K562 (cell line): Measurements from ENCODE around the gene CCNY. TPM values are rescaled to one million over a fixed set of nuclear protein-coding genes. Genes with fewer than 3 reads are reported as not detected.

Experiments used
- CHAMP1 ChIP-seq: fragments of 450-650 bp; IDR thresholded peaks from 2 replicates; pipeline ENCODE4 v1.6.1; 2016; ENCODE audit warnings: mild to moderate bottlenecking
- DDX20 ChIP-seq: fragments of 450-650 bp; IDR thresholded peaks from 2 replicates; pipeline ENCODE4 v1.6.1; 2016; ENCODE audit warnings: missing genetic modification characterization, low read depth, mild to moderate bottlenecking, missing compliant biosample characterization, moderate library complexity
- FOXM1 ChIP-seq, 2 experiments: fragments of 450-650 bp in 1 of 2; sonication (generic) in 1 of 2; formaldehyde crosslinking in 1 of 2; IDR thresholded peaks; 2 replicates each; pipeline versions ENCODE4 v1.6.1 to v1.9.0; 2017 to 2022; ENCODE audit warnings: low read depth in 2 of 2, mild to moderate bottlenecking in 2 of 2, missing genetic modification reagents in 1 of 2, moderate library complexity in 1 of 2
- GABPB1 ChIP-seq: sonication (generic); formaldehyde crosslinking; IDR thresholded peaks from 2 replicates; pipeline ENCODE4 v1.8.0; 2022; ENCODE audit warnings: mild to moderate bottlenecking, missing genetic modification reagents
- GMEB1 ChIP-seq: fragments of 250-450 bp; sonication (Bioruptor Pico); IDR thresholded peaks from 2 replicates; pipeline ENCODE4 v1.4.0; 2020; ENCODE audit warnings: mild to moderate bottlenecking
- HDAC3 ChIP-seq: fragments of 450-650 bp; IDR thresholded peaks from 2 replicates; pipeline ENCODE4 v1.6.1; 2018; ENCODE audit warnings: borderline replicate concordance, mild to moderate bottlenecking, moderate library complexity; ENCODE audit not compliant: partially characterized antibody
- KHSRP ChIP-seq: fragments of 450-650 bp; IDR thresholded peaks from 2 replicates; pipeline ENCODE4 v1.6.1; 2017
- MXI1 ChIP-seq: IDR thresholded peaks from 2 replicates; pipeline ENCODE4 v1.6.1; 2011; ENCODE audit warnings: low read depth, mild to moderate bottlenecking, improper control_type of control experiment, low read length
- NFATC3 ChIP-seq: fragments of 450-650 bp; IDR thresholded peaks from 2 replicates; pipeline ENCODE4 v1.6.1; 2017; ENCODE audit warnings: mild to moderate bottlenecking
- NRF1 ChIP-seq, 2 experiments: fragments of 450-650 bp; IDR thresholded peaks in 1 of 2; conservative IDR thresholded peaks in 1 of 2; 2 replicates each; pipeline ENCODE4 v1.6.1; 2014; ENCODE audit warnings: mild to moderate bottlenecking in 2 of 2
- PML ChIP-seq: IDR thresholded peaks from 2 replicates; pipeline ENCODE4 v1.6.1; 2012; ENCODE audit warnings: low read length, inconsistent platforms
- PTBP1 ChIP-seq: fragments of 200-400 bp; formaldehyde crosslinking; IDR thresholded peaks from 2 replicates; pipeline ENCODE4 v1.6.1; 2017; ENCODE audit warnings: low read depth, low read length
- RAD21 ChIP-seq, 2 experiments: fragments of 250-450 bp in 1 of 2; fragments of 450-650 bp in 1 of 2; sonication (Bioruptor Pico) in 1 of 2; formaldehyde crosslinking in 1 of 2; IDR thresholded peaks in 1 of 2; conservative IDR thresholded peaks in 1 of 2; 2 replicates each; pipeline versions ENCODE4 v1.4.0 to v1.8.0; 2020 to 2022; ENCODE audit warnings: mild to moderate bottlenecking in 2 of 2, moderate library complexity in 1 of 2
- TOE1 ChIP-seq, 2 experiments: fragments of 450-650 bp in 1 of 2; sonication (generic) in 1 of 2; formaldehyde crosslinking in 1 of 2; IDR thresholded peaks; 2 replicates each; pipeline versions ENCODE4 v1.7.1 to v1.8.0; 2016 to 2022; ENCODE audit warnings: borderline replicate concordance in 2 of 2, mild to moderate bottlenecking in 2 of 2, antibody characterized with exemption in 1 of 2, inconsistent platforms in 1 of 2, low read depth in 1 of 2, missing genetic modification reagents in 1 of 2, moderate library complexity in 1 of 2
- ZNF444 ChIP-seq: fragments of 250-450 bp; sonication (Bioruptor Pico); IDR thresholded peaks from 2 replicates; pipeline ENCODE4 v1.4.0; 2020; ENCODE audit warnings: mild to moderate bottlenecking, moderate library complexity
- ZNF589 ChIP-seq: fragments of 200-800 bp; sonication (Bioruptor generic); IDR thresholded peaks from 2 replicates; pipeline ENCODE4 v1.6.1; 2016; ENCODE audit warnings: low read depth, missing genetic modification characterization, missing compliant biosample characterization
- ZNF717 ChIP-seq: fragments of 250-450 bp; sonication (Bioruptor Pico); IDR thresholded peaks from 2 replicates; pipeline ENCODE4 v1.5.0; 2021
- polyA plus RNA-seq, 8 experiments: library from polyadenylated mRNA; depleted of rRNA in 4 of 8; stranded (reverse) in 5 of 8; unstranded in 3 of 8; fragments of >200 nt; fragmentation: Nextera tagmentation in 2 of 8; fragmentation: Illumina TruSeq in 1 of 8; extraction: Ambion mirVana in 2 of 8; extraction: Trizol in 1 of 8; gene quantifications; 2 replicates each; pipeline versions ENCODE4 v1.2.1 to v1.2.3, GENCODE V29; 2011 to 2014; ENCODE audit warnings: inconsistent platforms in 1 of 8, missing spikeins in 1 of 8
- total RNA-seq, 7 experiments: library from RNA; depleted of rRNA in 6 of 7; stranded (reverse); fragments of >200 nt in 6 of 7; fragmentation: Illumina TruSeq in 2 of 7; extraction: Trizol in 2 of 7; gene quantifications; 2 replicates each; pipeline versions ENCODE4 v1.2.1 to v1.2.3, GENCODE V29; 2011 to 2021; ENCODE audit warnings: low replicate concordance in 1 of 7
- TF ChIP-seq, protein P1 (sequence below): fragments of 450-650 bp; IDR thresholded peaks from 2 replicates; pipeline ENCODE4 v1.6.1; 2017; ENCODE audit warnings: mild to moderate bottlenecking, moderate library complexity
- TF ChIP-seq, protein P2 (sequence below): fragments of 250-450 bp; sonication (Bioruptor Pico); IDR thresholded peaks from 2 replicates; pipeline ENCODE4 v1.5.0; 2021; ENCODE audit warnings: mild to moderate bottlenecking, borderline replicate concordance

The CCNY gene
- total and polyA plus RNA-seq, 9 of the 15 experiments (the other 6 are each of a cell fraction or from before 2014, with no cell fraction given), result 8.4 to 109 (median 38.6) TPM

DNA sequence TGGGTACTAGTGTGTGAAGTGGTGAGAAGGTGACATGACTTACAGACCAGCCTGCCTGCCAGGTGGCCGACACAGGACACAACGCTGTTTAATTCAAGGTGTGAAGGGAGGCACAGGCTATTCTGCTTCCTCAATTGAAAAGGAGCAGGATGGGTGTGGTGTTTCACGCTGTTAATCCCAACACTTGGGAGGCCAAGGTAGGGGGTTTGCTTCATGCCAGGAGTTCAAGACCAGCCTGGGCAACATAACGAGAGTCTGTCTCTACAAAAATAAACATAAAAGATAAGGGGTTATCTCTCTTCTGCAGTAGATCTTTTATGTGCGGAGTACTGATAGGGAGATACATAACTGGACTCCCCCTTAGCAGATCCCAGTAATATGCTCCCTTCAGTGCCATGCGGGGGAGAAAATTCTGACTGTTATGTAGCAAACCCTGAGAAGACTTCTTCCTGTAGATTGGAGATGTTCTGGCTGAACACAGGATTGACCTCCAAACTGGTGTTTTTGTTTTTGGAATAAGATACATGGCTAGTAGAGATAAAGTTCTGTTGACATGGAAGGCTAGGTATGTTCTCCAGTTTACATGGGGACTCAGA, 63.2 kb downstream of the CCNY start (continued):
- TF ChIP-seq HDAC3 (peak; percentile 63), NFATC3 (no peak), DDX20 (tag) (0 out of 2 replicates have a peak, but pooled peaks have one; percentile 23), ZNF589 (CRISPR knock-in tag) (no peak; the same call in 1 of the 2 replicates), RAD21 (CRISPR knock-in tag; conservative IDR thresholded peaks at IDR 0.05 in 1 of 2, IDR thresholded peaks at IDR 0.05 in 1 of 2) (peak; percentile 36 to 39; a peak in 2 of 4 replicates), PTBP1 (no peak), GABPB1 (CRISPR knock-in tag) (no peak), KHSRP (no peak), PML (peak; percentile 62; the same call in 1 of the 2 replicates), TOE1 (IDR thresholded peaks at IDR 0.05; ENCODE audit: borderline replicate concordance) (no peak), TOE1 (CRISPR knock-in tag; IDR thresholded peaks at IDR 0.05; ENCODE audit: borderline replicate concordance, low read depth) (no peak), CHAMP1 (peak; percentile 60; the same call in 1 of the 2 replicates), FOXM1 (IDR thresholded peaks at IDR 0.05; ENCODE audit: low read depth) (peak; percentile 83), FOXM1 (CRISPR knock-in tag; IDR thresholded peaks at IDR 0.05; ENCODE audit: low read depth) (no peak), ZNF717 (no peak), MXI1 (no peak), NRF1 (conservative IDR thresholded peaks at IDR 0.05 in 1 of 2, IDR thresholded peaks at IDR 0.05 in 1 of 2) (no peak; a peak in 2 of 4 replicates), ZNF444 (no peak), GMEB1 (CRISPR knock-in tag) (no peak)
- TF ChIP-seq, protein P1, sequence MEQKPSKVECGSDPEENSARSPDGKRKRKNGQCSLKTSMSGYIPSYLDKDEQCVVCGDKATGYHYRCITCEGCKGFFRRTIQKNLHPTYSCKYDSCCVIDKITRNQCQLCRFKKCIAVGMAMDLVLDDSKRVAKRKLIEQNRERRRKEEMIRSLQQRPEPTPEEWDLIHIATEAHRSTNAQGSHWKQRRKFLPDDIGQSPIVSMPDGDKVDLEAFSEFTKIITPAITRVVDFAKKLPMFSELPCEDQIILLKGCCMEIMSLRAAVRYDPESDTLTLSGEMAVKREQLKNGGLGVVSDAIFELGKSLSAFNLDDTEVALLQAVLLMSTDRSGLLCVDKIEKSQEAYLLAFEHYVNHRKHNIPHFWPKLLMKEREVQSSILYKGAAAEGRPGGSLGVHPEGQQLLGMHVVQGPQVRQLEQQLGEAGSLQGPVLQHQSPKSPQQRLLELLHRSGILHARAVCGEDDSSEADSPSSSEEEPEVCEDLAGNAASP, result no peak
- TF ChIP-seq, protein P2, sequence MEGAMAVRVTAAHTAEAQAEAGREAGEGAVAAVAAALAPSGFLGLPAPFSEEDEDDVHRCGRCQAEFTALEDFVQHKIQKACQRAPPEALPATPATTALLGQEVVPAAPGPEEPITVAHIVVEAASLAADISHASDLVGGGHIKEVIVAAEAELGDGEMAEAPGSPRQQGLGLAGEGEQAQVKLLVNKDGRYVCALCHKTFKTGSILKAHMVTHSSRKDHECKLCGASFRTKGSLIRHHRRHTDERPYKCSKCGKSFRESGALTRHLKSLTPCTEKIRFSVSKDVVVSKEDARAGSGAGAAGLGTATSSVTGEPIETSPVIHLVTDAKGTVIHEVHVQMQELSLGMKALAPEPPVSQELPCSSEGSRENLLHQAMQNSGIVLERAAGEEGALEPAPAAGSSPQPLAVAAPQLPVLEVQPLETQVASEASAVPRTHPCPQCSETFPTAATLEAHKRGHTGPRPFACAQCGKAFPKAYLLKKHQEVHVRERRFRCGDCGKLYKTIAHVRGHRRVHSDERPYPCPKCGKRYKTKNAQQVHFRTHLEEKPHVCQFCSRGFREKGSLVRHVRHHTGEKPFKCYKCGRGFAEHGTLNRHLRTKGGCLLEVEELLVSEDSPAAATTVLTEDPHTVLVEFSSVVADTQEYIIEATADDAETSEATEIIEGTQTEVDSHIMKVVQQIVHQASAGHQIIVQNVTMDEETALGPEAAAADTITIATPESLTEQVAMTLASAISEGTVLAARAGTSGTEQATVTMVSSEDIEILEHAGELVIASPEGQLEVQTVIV (CRISPR knock-in tag), result no peak
